HepG2 (cell line): ENCODE measurements around the gene RBM25. TPM values are rescaled to one million over a fixed set of nuclear protein-coding genes. Genes with fewer than 3 reads are reported as not detected.

Experiments used
- CC2D1A ChIP-seq: sonication (generic); formaldehyde crosslinking; IDR thresholded peaks from 2 replicates; pipeline ENCODE4 v1.8.1; 2023; ENCODE audit warnings: mild to moderate bottlenecking, missing genetic modification reagents
- FOSL2 ChIP-seq: sonication (generic); formaldehyde crosslinking; IDR thresholded peaks from 2 replicates; pipeline ENCODE4 v1.4.0; 2020; ENCODE audit warnings: missing genetic modification reagents
- FOXC1 ChIP-seq: sonication (generic); formaldehyde crosslinking; IDR thresholded peaks from 2 replicates; pipeline ENCODE4 v1.8.0; 2022; ENCODE audit warnings: mild to moderate bottlenecking, missing genetic modification reagents, borderline replicate concordance
- MYC ChIP-seq: sonication (generic); formaldehyde crosslinking; IDR thresholded peaks from 2 replicates; pipeline ENCODE4 v1.9.0; 2021; ENCODE audit warnings: missing genetic modification reagents, borderline replicate concordance
- NFKBIZ ChIP-seq: IDR thresholded peaks from 2 replicates; pipeline ENCODE4 v1.6.1; 2018; ENCODE audit warnings: missing genetic modification reagents, missing compliant biosample characterization
- SIN3A ChIP-seq: IDR thresholded peaks from 2 replicates; pipeline ENCODE4 v1.6.1; 2011; ENCODE audit warnings: low read depth, mild to moderate bottlenecking, control low read depth, low read length, borderline replicate concordance
- SIN3B ChIP-seq: fragments of 150-350 bp; IDR thresholded peaks from 2 replicates; pipeline ENCODE4 v1.6.1; 2014; ENCODE audit warnings: low read length
- TOE1 ChIP-seq: sonication (generic); formaldehyde crosslinking; IDR thresholded peaks from 2 replicates; pipeline ENCODE4 v1.4.0; 2020; ENCODE audit warnings: mild to moderate bottlenecking, missing genetic modification reagents
- ZBTB38 ChIP-seq: sonication (generic); formaldehyde crosslinking; IDR thresholded peaks from 2 replicates; pipeline ENCODE4 v1.5.1; 2020; ENCODE audit warnings: mild to moderate bottlenecking, missing genetic modification reagents
- ZFP82 ChIP-seq: sonication (generic); formaldehyde crosslinking; IDR thresholded peaks from 2 replicates; pipeline ENCODE4 v1.5.1; 2020; ENCODE audit warnings: mild to moderate bottlenecking, missing genetic modification reagents, borderline replicate concordance
- ZNF33A ChIP-seq: sonication (generic); formaldehyde crosslinking; IDR thresholded peaks from 2 replicates; pipeline ENCODE4 v1.5.1; 2020; ENCODE audit warnings: missing genetic modification reagents, mild to moderate bottlenecking, moderate library complexity, borderline replicate concordance
- ZNF510 ChIP-seq: sonication (generic); formaldehyde crosslinking; IDR thresholded peaks from 2 replicates; pipeline ENCODE4 v1.4.0; 2020; ENCODE audit warnings: low read depth, mild to moderate bottlenecking, missing genetic modification reagents
- ZNF644 ChIP-seq: IDR thresholded peaks from 2 replicates; pipeline ENCODE4 v1.6.1; 2016; ENCODE audit warnings: low read depth
- polyA plus RNA-seq, 8 experiments: library from polyadenylated mRNA; depleted of rRNA in 3 of 8; stranded (reverse) in 7 of 8; unstranded in 1 of 8; fragments of >200 nt; fragmentation: Illumina TruSeq in 4 of 8; extraction: Trizol in 4 of 8; gene quantifications; 2 replicates each; pipeline versions ENCODE4 v1.2.1 to v1.2.3, GENCODE V29; 2011 to 2016; ENCODE audit warnings: low read depth in 4 of 8, missing spikeins in 1 of 8, mixed read lengths in 1 of 8; ENCODE audit not compliant: insufficient read depth in 1 of 8
- total RNA-seq, 5 experiments: library from RNA; depleted of rRNA; stranded (reverse); fragments of >200 nt; fragmentation: Illumina TruSeq; extraction: Trizol; gene quantifications; 2 replicates each; pipeline ENCODE4 v1.2.3, GENCODE V29; 2016; ENCODE audit warnings: low read depth in 1 of 5
- TF ChIP-seq, protein P1 (sequence below): sonication (generic); formaldehyde crosslinking; IDR thresholded peaks from 2 replicates; pipeline ENCODE4 v1.5.0; 2020; ENCODE audit warnings: missing genetic modification reagents
- TF ChIP-seq, protein P2 (sequence below): sonication (generic); formaldehyde crosslinking; IDR thresholded peaks from 2 replicates; pipeline ENCODE4 v1.4.0; 2020; ENCODE audit warnings: mild to moderate bottlenecking, low read depth, missing genetic modification reagents
- TF ChIP-seq, protein P3 (sequence below): IDR thresholded peaks from 2 replicates; pipeline ENCODE4 v1.4.0; 2020; ENCODE audit warnings: mild to moderate bottlenecking, missing genetic modification reagents
- TF ChIP-seq, protein P4 (sequence below): sonication (generic); formaldehyde crosslinking; IDR thresholded peaks from 2 replicates; pipeline ENCODE4 v1.5.1; 2020; ENCODE audit warnings: missing genetic modification reagents, mild to moderate bottlenecking, borderline replicate concordance
- TF ChIP-seq, protein P5 (sequence below): IDR thresholded peaks from 2 replicates; pipeline ENCODE4 v1.6.1; 2016; ENCODE audit warnings: missing compliant biosample characterization, missing genetic modification reagents, borderline replicate concordance

Gene RBM25
- total and polyA plus RNA-seq, 2 of the 13 experiments (the other 11 are each of a cell fraction or from before 2014, with no cell fraction given): 34.1 to 65.9 TPM

DNA sequence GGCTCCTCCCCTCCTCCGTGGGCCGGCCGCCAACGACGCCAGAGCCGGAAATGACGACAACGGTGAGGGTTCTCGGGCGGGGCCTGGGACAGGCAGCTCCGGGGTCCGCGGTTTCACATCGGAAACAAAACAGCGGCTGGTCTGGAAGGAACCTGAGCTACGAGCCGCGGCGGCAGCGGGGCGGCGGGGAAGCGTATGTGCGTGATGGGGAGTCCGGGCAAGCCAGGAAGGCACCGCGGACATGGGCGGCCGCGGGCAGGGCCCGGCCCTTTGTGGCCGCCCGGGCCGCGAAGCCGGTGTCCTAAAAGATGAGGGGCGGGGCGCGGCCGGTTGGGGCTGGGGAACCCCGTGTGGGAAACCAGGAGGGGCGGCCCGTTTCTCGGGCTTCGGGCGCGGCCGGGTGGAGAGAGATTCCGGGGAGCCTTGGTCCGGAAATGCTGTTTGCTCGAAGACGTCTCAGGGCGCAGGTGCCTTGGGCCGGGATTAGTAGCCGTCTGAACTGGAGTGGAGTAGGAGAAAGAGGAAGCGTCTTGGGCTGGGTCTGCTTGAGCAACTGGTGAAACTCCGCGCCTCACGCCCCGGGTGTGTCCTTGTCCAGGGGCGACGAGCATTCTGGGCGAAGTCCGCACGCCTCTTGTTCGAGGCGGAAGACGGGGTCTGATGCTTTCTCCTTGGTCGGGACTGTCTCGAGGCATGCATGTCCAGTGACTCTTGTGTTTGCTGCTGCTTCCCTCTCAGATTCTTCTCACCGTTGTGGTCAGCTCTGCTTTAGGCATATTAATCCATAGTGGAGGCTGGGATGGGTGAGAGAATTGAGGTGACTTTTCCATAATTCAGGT, 78.3 kb downstream of the RBM25 start, which contains the start of gene PSEN1 (continued):
- TF ChIP-seq SIN3B (no peak), ZNF510 (CRISPR knock-in tag) (no peak), FOXC1 (CRISPR knock-in tag) (no peak), NFKBIZ (CRISPR knock-in tag) (no peak), ZFP82 (CRISPR knock-in tag) (no peak), SIN3A (peak; percentile 57; the same call in 1 of the 2 replicates), TOE1 (no peak), ZNF33A (CRISPR knock-in tag) (no peak), MYC (CRISPR knock-in tag) (peak; percentile 51; the same call in 1 of the 2 replicates), ZNF644 (CRISPR knock-in tag) (no peak), ZBTB38 (CRISPR knock-in tag) (0 out of 2 replicates have a peak, but pooled peaks have one; percentile 10), CC2D1A (no peak), FOSL2 (0 out of 2 replicates have a peak, but pooled peaks have one; percentile 20)
- TF ChIP-seq, protein P1, sequence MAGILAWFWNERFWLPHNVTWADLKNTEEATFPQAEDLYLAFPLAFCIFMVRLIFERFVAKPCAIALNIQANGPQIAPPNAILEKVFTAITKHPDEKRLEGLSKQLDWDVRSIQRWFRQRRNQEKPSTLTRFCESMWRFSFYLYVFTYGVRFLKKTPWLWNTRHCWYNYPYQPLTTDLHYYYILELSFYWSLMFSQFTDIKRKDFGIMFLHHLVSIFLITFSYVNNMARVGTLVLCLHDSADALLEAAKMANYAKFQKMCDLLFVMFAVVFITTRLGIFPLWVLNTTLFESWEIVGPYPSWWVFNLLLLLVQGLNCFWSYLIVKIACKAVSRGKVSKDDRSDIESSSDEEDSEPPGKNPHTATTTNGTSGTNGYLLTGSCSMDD (CRISPR knock-in tag): no peak
- TF ChIP-seq, protein P2, sequence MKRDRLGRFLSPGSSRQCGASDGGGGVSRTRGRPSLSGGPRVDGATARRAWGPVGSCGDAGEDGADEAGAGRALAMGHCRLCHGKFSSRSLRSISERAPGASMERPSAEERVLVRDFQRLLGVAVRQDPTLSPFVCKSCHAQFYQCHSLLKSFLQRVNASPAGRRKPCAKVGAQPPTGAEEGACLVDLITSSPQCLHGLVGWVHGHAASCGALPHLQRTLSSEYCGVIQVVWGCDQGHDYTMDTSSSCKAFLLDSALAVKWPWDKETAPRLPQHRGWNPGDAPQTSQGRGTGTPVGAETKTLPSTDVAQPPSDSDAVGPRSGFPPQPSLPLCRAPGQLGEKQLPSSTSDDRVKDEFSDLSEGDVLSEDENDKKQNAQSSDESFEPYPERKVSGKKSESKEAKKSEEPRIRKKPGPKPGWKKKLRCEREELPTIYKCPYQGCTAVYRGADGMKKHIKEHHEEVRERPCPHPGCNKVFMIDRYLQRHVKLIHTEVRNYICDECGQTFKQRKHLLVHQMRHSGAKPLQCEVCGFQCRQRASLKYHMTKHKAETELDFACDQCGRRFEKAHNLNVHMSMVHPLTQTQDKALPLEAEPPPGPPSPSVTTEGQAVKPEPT (CRISPR knock-in tag): no peak
- TF ChIP-seq, protein P3, sequence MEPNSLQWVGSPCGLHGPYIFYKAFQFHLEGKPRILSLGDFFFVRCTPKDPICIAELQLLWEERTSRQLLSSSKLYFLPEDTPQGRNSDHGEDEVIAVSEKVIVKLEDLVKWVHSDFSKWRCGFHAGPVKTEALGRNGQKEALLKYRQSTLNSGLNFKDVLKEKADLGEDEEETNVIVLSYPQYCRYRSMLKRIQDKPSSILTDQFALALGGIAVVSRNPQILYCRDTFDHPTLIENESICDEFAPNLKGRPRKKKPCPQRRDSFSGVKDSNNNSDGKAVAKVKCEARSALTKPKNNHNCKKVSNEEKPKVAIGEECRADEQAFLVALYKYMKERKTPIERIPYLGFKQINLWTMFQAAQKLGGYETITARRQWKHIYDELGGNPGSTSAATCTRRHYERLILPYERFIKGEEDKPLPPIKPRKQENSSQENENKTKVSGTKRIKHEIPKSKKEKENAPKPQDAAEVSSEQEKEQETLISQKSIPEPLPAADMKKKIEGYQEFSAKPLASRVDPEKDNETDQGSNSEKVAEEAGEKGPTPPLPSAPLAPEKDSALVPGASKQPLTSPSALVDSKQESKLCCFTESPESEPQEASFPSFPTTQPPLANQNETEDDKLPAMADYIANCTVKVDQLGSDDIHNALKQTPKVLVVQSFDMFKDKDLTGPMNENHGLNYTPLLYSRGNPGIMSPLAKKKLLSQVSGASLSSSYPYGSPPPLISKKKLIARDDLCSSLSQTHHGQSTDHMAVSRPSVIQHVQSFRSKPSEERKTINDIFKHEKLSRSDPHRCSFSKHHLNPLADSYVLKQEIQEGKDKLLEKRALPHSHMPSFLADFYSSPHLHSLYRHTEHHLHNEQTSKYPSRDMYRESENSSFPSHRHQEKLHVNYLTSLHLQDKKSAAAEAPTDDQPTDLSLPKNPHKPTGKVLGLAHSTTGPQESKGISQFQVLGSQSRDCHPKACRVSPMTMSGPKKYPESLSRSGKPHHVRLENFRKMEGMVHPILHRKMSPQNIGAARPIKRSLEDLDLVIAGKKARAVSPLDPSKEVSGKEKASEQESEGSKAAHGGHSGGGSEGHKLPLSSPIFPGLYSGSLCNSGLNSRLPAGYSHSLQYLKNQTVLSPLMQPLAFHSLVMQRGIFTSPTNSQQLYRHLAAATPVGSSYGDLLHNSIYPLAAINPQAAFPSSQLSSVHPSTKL: no peak; the same call in 1 of the 2 replicates
- TF ChIP-seq, protein P4, sequence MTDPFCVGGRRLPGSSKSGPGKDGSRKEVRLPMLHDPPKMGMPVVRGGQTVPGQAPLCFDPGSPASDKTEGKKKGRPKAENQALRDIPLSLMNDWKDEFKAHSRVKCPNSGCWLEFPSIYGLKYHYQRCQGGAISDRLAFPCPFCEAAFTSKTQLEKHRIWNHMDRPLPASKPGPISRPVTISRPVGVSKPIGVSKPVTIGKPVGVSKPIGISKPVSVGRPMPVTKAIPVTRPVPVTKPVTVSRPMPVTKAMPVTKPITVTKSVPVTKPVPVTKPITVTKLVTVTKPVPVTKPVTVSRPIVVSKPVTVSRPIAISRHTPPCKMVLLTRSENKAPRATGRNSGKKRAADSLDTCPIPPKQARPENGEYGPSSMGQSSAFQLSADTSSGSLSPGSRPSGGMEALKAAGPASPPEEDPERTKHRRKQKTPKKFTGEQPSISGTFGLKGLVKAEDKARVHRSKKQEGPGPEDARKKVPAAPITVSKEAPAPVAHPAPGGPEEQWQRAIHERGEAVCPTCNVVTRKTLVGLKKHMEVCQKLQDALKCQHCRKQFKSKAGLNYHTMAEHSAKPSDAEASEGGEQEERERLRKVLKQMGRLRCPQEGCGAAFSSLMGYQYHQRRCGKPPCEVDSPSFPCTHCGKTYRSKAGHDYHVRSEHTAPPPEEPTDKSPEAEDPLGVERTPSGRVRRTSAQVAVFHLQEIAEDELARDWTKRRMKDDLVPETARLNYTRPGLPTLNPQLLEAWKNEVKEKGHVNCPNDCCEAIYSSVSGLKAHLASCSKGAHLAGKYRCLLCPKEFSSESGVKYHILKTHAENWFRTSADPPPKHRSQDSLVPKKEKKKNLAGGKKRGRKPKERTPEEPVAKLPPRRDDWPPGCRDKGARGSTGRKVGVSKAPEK: no peak
- TF ChIP-seq, protein P5, sequence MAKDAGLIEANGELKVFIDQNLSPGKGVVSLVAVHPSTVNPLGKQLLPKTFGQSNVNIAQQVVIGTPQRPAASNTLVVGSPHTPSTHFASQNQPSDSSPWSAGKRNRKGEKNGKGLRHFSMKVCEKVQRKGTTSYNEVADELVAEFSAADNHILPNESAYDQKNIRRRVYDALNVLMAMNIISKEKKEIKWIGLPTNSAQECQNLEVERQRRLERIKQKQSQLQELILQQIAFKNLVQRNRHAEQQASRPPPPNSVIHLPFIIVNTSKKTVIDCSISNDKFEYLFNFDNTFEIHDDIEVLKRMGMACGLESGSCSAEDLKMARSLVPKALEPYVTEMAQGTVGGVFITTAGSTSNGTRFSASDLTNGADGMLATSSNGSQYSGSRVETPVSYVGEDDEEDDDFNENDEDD (CRISPR knock-in tag): no peak
